ENCODE measurements around the gene ZDHHC8.
A peak's percentile ranks its signal among the peaks of the same experiment; 100 is the strongest.

ZDHHC8 gene

GRCh38 chr22:20178915-20179227, 47.3 kb downstream of the ZDHHC8 start:
- Mint-ChIP-seq H3K4me1 (peaks cover 5% of the 10 kb centered on the region), H3K4me3 (no peak overlapping the region), H3K27ac (no peak overlapping the region), H3K27me3 (ENCODE audit: low read depth) (peaks cover 10% of the 10 kb centered on the region), H3K36me3 (ENCODE audit: low read depth) (no peaks in the 10 kb centered on the region), H3K9me3 (no peaks in the 10 kb centered on the region)
- no peak for TF ChIP-seq CTCF (IDR thresholded peaks at IDR 0.05; ENCODE audit: unreplicated experiment in 3 of 3)

DNA sequence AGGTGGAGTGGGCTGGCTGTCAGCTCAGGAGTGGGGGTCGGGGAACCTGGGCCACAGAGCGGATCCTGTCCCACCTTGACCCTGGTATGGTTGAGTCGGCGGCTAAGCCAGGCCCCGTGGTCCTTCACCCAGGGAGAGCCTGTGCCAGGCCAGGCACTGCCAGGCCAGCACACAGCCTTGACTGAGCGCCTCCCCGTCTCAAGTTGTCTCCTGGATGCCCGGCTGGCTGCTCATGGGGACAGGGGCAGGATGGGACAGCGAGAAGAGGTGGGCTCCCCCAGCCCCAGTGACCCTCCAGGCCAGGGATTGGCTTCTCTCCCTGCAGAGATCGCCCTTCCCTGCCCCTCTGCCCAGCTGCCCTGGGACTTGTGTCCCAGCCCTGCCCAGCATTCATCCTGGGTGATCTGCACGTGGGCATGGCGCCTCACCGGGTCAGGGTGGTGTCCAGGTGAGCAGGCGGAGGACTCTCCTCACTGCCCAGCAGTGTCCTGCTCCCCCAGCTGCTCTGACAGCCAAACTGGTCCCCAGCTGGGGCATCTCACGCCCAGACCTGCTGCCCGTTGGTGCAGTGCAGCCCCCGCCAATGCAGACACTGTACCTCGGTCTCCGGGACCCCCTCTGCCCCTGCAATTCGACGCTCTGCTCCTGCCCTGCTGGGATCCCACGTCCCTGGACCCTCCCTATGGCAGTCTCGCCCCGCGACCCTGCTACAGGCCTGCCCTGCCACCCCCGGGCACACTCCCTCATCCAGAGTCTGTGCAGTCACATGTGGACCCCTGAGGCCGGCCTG, 48.0 kb downstream of the ZDHHC8 start:
- H3K4me1 Mint-ChIP-seq: peaks cover 5% of the 10 kb centered on the region
- no peak overlapping the region for H3K27ac Mint-ChIP-seq
- no peaks in the 10 kb centered on the region for H3K36me3 Mint-ChIP-seq (ENCODE audit: low read depth)
- H3K27me3 Mint-ChIP-seq (ENCODE audit: low read depth): peaks cover 10% of the 10 kb centered on the region
- TF ChIP-seq CTCF (IDR thresholded peaks at IDR 0.05; ENCODE audit: unreplicated experiment in 3 of 3): no peak
- H3K4me3 Mint-ChIP-seq: no peak overlapping the region
- H3K9me3 Mint-ChIP-seq: no peaks in the 10 kb centered on the region

DNA sequence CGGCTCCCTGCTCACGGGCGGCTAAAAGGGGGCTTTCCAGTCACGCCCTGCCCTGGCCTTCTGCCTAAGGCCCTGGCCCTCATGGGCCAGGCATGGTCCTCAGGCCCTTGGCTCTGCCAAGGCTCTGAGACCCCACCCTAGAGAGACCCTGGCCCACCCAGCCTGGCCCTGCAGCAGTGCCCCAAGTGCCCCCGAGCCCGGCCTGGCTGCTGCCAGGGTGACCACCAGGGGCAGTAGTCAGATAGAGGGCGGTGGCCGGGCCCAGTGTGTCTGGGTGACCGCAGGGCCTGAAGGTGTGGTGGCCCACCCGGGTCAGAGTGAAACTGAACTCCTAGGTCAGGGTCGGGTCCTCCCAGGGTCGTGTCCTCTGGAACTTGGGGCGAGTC, 48.6 kb downstream of the ZDHHC8 start:
- Mint-ChIP-seq H3K9me3 (no peaks in the 10 kb centered on the region), H3K4me3 (no peak overlapping the region), H3K4me1 (peaks cover 5% of the 10 kb centered on the region), H3K27me3 (ENCODE audit: low read depth) (peaks cover 10% of the 10 kb centered on the region), H3K27ac (no peak overlapping the region), H3K36me3 (ENCODE audit: low read depth) (no peaks in the 10 kb centered on the region)
- TF ChIP-seq CTCF (IDR thresholded peaks at IDR 0.05; ENCODE audit: unreplicated experiment in 3 of 3): peak in 1 of 3 experiments; percentile 33

- Mint-ChIP-seq H3K4me3 (no peak overlapping the region), H3K4me1 (peaks cover 5% of the 10 kb centered on the region), H3K27ac (no peak overlapping the region), H3K27me3 (ENCODE audit: low read depth) (peaks cover 12% of the 10 kb centered on the region), H3K9me3 (no peaks in the 10 kb centered on the region), H3K36me3 (ENCODE audit: low read depth) (no peaks in the 10 kb centered on the region)
- TF ChIP-seq CTCF (IDR thresholded peaks at IDR 0.05; ENCODE audit: unreplicated experiment in 3 of 3): no peak
Observed at GRCh38 chr22:20180640-20181039, 49.0 kb downstream of the ZDHHC8 start.

DNA sequence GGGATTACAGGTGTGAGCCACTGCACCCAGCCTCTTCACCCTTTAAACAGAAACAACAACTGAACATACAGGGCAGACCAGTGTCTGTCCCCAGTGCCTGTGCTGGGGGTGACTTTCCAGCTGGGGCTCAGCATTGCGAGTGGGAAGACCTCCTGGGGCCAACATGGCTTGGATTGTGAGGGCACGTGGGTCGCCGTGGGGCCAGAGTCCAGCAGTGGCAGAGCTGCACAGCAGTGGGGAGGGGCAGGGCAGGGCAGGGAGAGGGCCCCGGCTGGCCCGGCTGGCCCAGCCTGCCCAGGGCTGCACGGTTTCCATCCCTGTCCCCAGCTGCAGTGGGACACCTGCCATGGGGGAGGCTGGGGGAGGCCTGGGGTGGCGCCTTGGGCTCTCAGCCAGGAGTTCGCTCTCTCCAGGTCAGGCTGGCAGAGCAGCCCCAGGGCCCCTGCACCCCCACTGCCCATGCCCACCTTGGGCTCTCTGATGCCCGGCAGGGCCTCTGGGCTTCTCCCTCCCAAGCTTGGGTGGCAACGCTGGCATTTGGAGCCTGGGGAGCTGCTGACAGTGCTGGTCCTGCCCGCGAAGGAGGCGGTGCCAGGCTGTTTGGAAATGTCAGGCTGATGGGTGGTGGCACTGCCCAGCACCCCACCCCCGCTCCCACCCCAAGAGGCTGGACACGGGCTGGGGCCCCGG, 49.7 kb downstream of the ZDHHC8 start:
- Mint-ChIP-seq H3K4me3 (no peak overlapping the region), H3K27ac (no peak overlapping the region), H3K36me3 (ENCODE audit: low read depth) (no peaks in the 10 kb centered on the region), H3K9me3 (no peaks in the 10 kb centered on the region), H3K27me3 (ENCODE audit: low read depth) (peaks cover 14% of the 10 kb centered on the region), H3K4me1 (peaks cover 5% of the 10 kb centered on the region)
- TF ChIP-seq CTCF (IDR thresholded peaks at IDR 0.05; ENCODE audit: unreplicated experiment in 3 of 3): no peak

- no peaks in the 10 kb centered on the region for H3K9me3 Mint-ChIP-seq
- peaks cover 5% of the 10 kb centered on the region for H3K4me1 Mint-ChIP-seq
- H3K27me3 Mint-ChIP-seq (ENCODE audit: low read depth): peaks cover 17% of the 10 kb centered on the region
- TF ChIP-seq CTCF (IDR thresholded peaks at IDR 0.05; ENCODE audit: unreplicated experiment in 3 of 3): no peak
- no peaks in the 10 kb centered on the region for H3K36me3 Mint-ChIP-seq (ENCODE audit: low read depth)
- no peak overlapping the region for H3K27ac Mint-ChIP-seq
- no peak overlapping the region for H3K4me3 Mint-ChIP-seq
Observed at GRCh38 chr22:20181884-20182236, 50.3 kb downstream of the ZDHHC8 start.

All from nephron (organoid).